Measurements from ENCODE around the gene SLC43A3.

Gene SLC43A3

GRCh38 chr11:57418131-57418530, 8.8 kb downstream of the SLC43A3 start:
- H3K36me3 ChIP-seq (ENCODE audit: control insufficient read depth in 4 of 4, insufficient read depth in 4 of 4, low read length in 3 of 4), result peaks cover 26 to 96% (median 57%) of the 10 kb centered on the region in 4 experiments
- ChIA-PET POLR2A (no interaction called here), CTCF (interaction anchor here (1.2 to 1.9 kb wide), 3 partner anchors 12 to 39 kb away, joined by 4 to 7 read pairs (median 4); no protein-coding TSS in a partner anchor)

GRCh38 chr11:57417056-57417455, 9.9 kb downstream of the SLC43A3 start:
- ChIA-PET CTCF (interaction anchor here (1.0 to 1.9 kb wide), 5 partner anchors 11 to 40 kb away, joined by 3 to 7 read pairs (median 4); no protein-coding TSS in a partner anchor), POLR2A (no interaction called here)
- Histone ChIP-seq H3K27me3 (replicated peaks in 2 of 5; ENCODE audit: control insufficient read depth in 4 of 5, insufficient read depth in 5 of 5, low read length in 4 of 5) (no peaks in the 10 kb centered on the region), H3K4me1 (ENCODE audit: control extremely low read depth in 1 of 4, control insufficient read depth in 4 of 4, insufficient read depth in 4 of 4, low read length in 3 of 4) (no peaks in the 10 kb centered on the region), H3K27ac (ENCODE audit: insufficient read depth in 1 of 2, low read depth in 1 of 2, low read length in 2 of 2, poor library complexity in 1 of 2, severe bottlenecking in 2 of 2) (no peak overlapping the region), H3K9me3 (ENCODE audit: control extremely low read depth in 1 of 5, control insufficient read depth in 4 of 5, insufficient read depth in 2 of 5, low read depth in 1 of 5, low read length in 4 of 5) (no peaks in the 10 kb centered on the region), H3K4me3 (ENCODE audit: control insufficient read depth in 1 of 7, extremely low read depth in 1 of 7, insufficient read depth in 4 of 7, low read depth in 2 of 7, low read length in 6 of 7) (no peak overlapping the region), H3K36me3 (ENCODE audit: control insufficient read depth in 4 of 4, insufficient read depth in 4 of 4, low read length in 3 of 4) (peaks cover 23 to 96% (median 60%) of the 10 kb centered on the region in 4 experiments)
- 100% methylated on average over 4 of the region's 4 CpGs for WGBS (ENCODE audit: insufficient coverage)
- DNase-seq, result no peak

More at GRCh38 chr11:57418131-57418530, 8.8 kb downstream of the SLC43A3 start:
- Histone ChIP-seq H3K4me3 (ENCODE audit: control insufficient read depth in 1 of 7, extremely low read depth in 1 of 7, insufficient read depth in 4 of 7, low read depth in 2 of 7, low read length in 6 of 7) (no peak overlapping the region), H3K27me3 (replicated peaks in 2 of 5; ENCODE audit: control insufficient read depth in 4 of 5, insufficient read depth in 5 of 5, low read length in 4 of 5) (no peaks in the 10 kb centered on the region), H3K4me1 (ENCODE audit: control extremely low read depth in 1 of 4, control insufficient read depth in 4 of 4, insufficient read depth in 4 of 4, low read length in 3 of 4) (peaks cover 0 to 5% (median 2%) of the 10 kb centered on the region in 4 experiments), H3K9me3 (ENCODE audit: control extremely low read depth in 1 of 5, control insufficient read depth in 4 of 5, insufficient read depth in 2 of 5, low read depth in 1 of 5, low read length in 4 of 5) (no peaks in the 10 kb centered on the region), H3K27ac (ENCODE audit: insufficient read depth in 1 of 2, low read depth in 1 of 2, low read length in 2 of 2, poor library complexity in 1 of 2, severe bottlenecking in 2 of 2) (no peak overlapping the region)
- no peak for DNase-seq

DNA sequence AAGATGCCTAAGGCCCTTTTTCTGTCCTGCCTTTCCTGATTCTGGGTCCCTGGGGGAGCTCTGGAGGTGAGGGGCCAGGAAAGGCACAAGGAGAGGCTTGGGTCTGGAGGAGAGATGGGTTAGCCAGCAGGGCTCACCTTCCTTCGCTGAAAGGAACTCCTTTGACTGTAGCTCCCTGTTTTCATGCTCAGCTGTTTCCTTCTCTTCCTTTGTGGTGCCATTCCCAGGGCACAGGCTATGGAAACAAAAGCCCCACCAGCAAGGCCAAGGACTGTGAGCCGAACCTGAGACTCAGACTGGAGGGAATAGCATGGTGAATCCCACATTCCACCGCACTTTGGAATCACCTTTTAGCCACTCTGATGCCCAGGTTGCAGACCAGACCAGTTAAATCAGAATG, 10.5 kb downstream of the SLC43A3 start:
- CTCF ChIA-PET, result interaction anchor here (1.3 to 1.9 kb wide), 4 partner anchors 7 to 40 kb away, joined by 3 to 7 read pairs (median 4); no protein-coding TSS in a partner anchor

DNA sequence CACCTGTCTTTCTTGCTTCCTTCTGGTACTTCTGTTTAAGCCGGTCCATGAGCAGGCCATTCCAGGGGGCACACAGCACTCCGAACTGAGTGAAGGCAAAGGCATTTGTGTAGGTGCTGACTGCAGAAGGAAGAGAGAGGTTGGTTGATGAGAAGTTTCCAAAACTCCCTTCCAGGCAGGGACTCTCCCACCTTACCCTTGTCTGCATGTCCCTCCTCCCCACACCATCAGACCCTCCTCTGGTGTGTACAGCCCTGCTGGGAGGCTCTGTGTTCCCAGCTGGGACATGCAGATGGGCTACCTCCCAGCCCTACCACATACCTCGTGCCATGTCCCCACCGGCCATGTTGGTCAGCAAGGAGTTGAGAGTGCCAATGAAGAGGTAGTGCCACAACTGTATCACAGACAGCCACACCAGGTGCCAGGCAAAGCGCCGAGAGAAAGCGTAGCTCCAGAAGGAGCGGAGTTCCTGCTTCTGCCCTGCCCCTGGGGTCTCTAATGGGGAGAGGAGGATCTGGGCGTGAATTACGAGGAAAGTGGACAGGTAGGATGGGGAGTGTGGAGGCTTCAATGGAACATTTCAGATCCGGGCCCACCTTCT, 12.2 kb downstream of the SLC43A3 start:
- H3K27me3 ChIP-seq (replicated peaks in 2 of 5; ENCODE audit: control insufficient read depth in 4 of 5, insufficient read depth in 5 of 5, low read length in 4 of 5), result no peaks in the 10 kb centered on the region
- ChIA-PET POLR2A (no interaction called here), CTCF (interaction anchor here (0.8 kb wide), 1 partner anchor 12 kb away, joined by 3 read pairs; no protein-coding TSS in a partner anchor)
- no peak for DNase-seq
- H3K9me3 ChIP-seq (ENCODE audit: control extremely low read depth in 1 of 5, control insufficient read depth in 4 of 5, insufficient read depth in 2 of 5, low read depth in 1 of 5, low read length in 4 of 5), result no peaks in the 10 kb centered on the region
- peaks cover 21 to 94% (median 56%) of the 10 kb centered on the region in 4 experiments for H3K36me3 ChIP-seq (ENCODE audit: control insufficient read depth in 4 of 4, insufficient read depth in 4 of 4, low read length in 3 of 4)
- WGBS (ENCODE audit: insufficient coverage), result 100% methylated on average over 9 of the region's 11 CpGs
- peak overlapping the region in 1 of 2 experiments; percentile 2 for H3K27ac ChIP-seq (ENCODE audit: insufficient read depth in 1 of 2, low read depth in 1 of 2, low read length in 2 of 2, poor library complexity in 1 of 2, severe bottlenecking in 2 of 2)
- peaks cover 0 to 6% (median 2%) of the 10 kb centered on the region in 4 experiments for H3K4me1 ChIP-seq (ENCODE audit: control extremely low read depth in 1 of 4, control insufficient read depth in 4 of 4, insufficient read depth in 4 of 4, low read length in 3 of 4)
- H3K4me3 ChIP-seq (ENCODE audit: control insufficient read depth in 1 of 7, extremely low read depth in 1 of 7, insufficient read depth in 4 of 7, low read depth in 2 of 7, low read length in 6 of 7), result no peak overlapping the region

More for the DNA sequence above, 10.5 kb downstream of the SLC43A3 start:
- no peaks in the 10 kb centered on the region for H3K4me1 ChIP-seq (ENCODE audit: control extremely low read depth in 1 of 4, control insufficient read depth in 4 of 4, insufficient read depth in 4 of 4, low read length in 3 of 4)
- no peak overlapping the region for H3K27ac ChIP-seq (ENCODE audit: insufficient read depth in 1 of 2, low read depth in 1 of 2, low read length in 2 of 2, poor library complexity in 1 of 2, severe bottlenecking in 2 of 2)
- WGBS (ENCODE audit: insufficient coverage), result no CpG with 5 or more reads among the region's 3 CpGs
- POLR2A ChIA-PET, result no interaction called here
- no peaks in the 10 kb centered on the region for H3K9me3 ChIP-seq (ENCODE audit: control extremely low read depth in 1 of 5, control insufficient read depth in 4 of 5, insufficient read depth in 2 of 5, low read depth in 1 of 5, low read length in 4 of 5)
- no peaks in the 10 kb centered on the region for H3K27me3 ChIP-seq (replicated peaks in 2 of 5; ENCODE audit: control insufficient read depth in 4 of 5, insufficient read depth in 5 of 5, low read length in 4 of 5)
- no peak for DNase-seq
- H3K36me3 ChIP-seq (ENCODE audit: control insufficient read depth in 4 of 4, insufficient read depth in 4 of 4, low read length in 3 of 4), result peaks cover 23 to 96% (median 61%) of the 10 kb centered on the region in 4 experiments
- H3K4me3 ChIP-seq (ENCODE audit: control insufficient read depth in 1 of 7, extremely low read depth in 1 of 7, insufficient read depth in 4 of 7, low read depth in 2 of 7, low read length in 6 of 7), result no peak overlapping the region

DNA sequence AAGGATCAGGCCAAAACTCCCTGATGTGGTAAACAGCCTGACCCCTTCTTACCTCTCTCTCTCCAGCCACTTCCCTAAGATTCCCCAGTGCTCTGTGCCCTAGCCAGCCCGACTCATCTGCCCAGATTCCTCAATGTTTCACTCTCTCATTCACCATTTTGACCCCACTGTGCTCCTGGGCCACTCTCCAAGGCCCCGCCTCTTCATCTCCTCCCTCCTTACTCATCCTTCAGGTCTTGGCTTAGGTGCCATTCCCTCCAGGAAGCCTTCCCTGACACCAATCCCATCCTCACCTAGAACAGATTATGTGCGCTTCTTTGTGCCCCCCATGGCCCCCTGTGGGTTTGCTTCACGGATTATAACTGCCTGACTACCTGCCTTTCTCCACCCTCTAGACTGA, 13.2 kb downstream of the SLC43A3 start:
- POLR2A ChIA-PET, result no interaction called here
- CTCF ChIA-PET, result no interaction called here
- DNase-seq, result no peak
- Histone ChIP-seq H3K4me1 (ENCODE audit: control extremely low read depth in 1 of 4, control insufficient read depth in 4 of 4, insufficient read depth in 4 of 4, low read length in 3 of 4) (peaks cover 0 to 16% (median 13%) of the 10 kb centered on the region in 4 experiments), H3K27ac (ENCODE audit: insufficient read depth in 1 of 2, low read depth in 1 of 2, low read length in 2 of 2, poor library complexity in 1 of 2, severe bottlenecking in 2 of 2) (no peak overlapping the region), H3K27me3 (replicated peaks in 2 of 5; ENCODE audit: control insufficient read depth in 4 of 5, insufficient read depth in 5 of 5, low read length in 4 of 5) (no peaks in the 10 kb centered on the region), H3K9me3 (ENCODE audit: control extremely low read depth in 1 of 5, control insufficient read depth in 4 of 5, insufficient read depth in 2 of 5, low read depth in 1 of 5, low read length in 4 of 5) (no peaks in the 10 kb centered on the region), H3K36me3 (ENCODE audit: control insufficient read depth in 4 of 4, insufficient read depth in 4 of 4, low read length in 3 of 4) (peaks cover 21 to 95% (median 63%) of the 10 kb centered on the region in 4 experiments), H3K4me3 (ENCODE audit: control insufficient read depth in 1 of 7, extremely low read depth in 1 of 7, insufficient read depth in 4 of 7, low read depth in 2 of 7, low read length in 6 of 7) (no peak overlapping the region)
- WGBS (ENCODE audit: insufficient coverage), result 100% methylated on average over 4 of the region's 4 CpGs

- Histone ChIP-seq H3K4me1 (ENCODE audit: control extremely low read depth in 1 of 4, control insufficient read depth in 4 of 4, insufficient read depth in 4 of 4, low read length in 3 of 4) (peaks cover 4 to 47% (median 38%) of the 10 kb centered on the region in 4 experiments), H3K36me3 (ENCODE audit: control insufficient read depth in 4 of 4, insufficient read depth in 4 of 4, low read length in 3 of 4) (peaks cover 9 to 92% (median 54%) of the 10 kb centered on the region in 4 experiments), H3K27me3 (replicated peaks in 2 of 5; ENCODE audit: control insufficient read depth in 4 of 5, insufficient read depth in 5 of 5, low read length in 4 of 5) (no peaks in the 10 kb centered on the region), H3K27ac (ENCODE audit: insufficient read depth in 1 of 2, low read depth in 1 of 2, low read length in 2 of 2, poor library complexity in 1 of 2, severe bottlenecking in 2 of 2) (no peak overlapping the region), H3K9me3 (ENCODE audit: control extremely low read depth in 1 of 5, control insufficient read depth in 4 of 5, insufficient read depth in 2 of 5, low read depth in 1 of 5, low read length in 4 of 5) (no peaks in the 10 kb centered on the region), H3K4me3 (ENCODE audit: control insufficient read depth in 1 of 7, extremely low read depth in 1 of 7, insufficient read depth in 4 of 7, low read depth in 2 of 7, low read length in 6 of 7) (no peak overlapping the region)
- DNase-seq, result peak in 1 of 3 donors; percentile 8
- ChIA-PET POLR2A (no interaction called here), CTCF (interaction anchor here (1.1 to 1.7 kb wide), 3 partner anchors 11 to 20 kb away, joined by 3 to 4 read pairs (median 4); no protein-coding TSS in a partner anchor)
Measured at GRCh38 chr11:57410287-57410686, 16.6 kb downstream of the SLC43A3 start.

Data from common myeloid progenitor, CD34-positive (primary cell).